Stimulated activated CD8-positive, alpha-beta memory T cell treated with anti-CD3 and anti-CD28 coated beads, Interleukin-15, amount 100 ng/mL, for 48 hours (primary cell): ENCODE measurements around the gene EFNA1.
"Not testable (repeated sequence)": the region's sequence is repeated elsewhere in the genome, so short reads cannot be mapped to it uniquely, and the experiment has no call there.

Experiments used
- DNase-seq, 2 donors: peaks; one replicate each; pipeline ENCODE4 v3.0.0-alpha.2; 2020; ENCODE audit warnings: low read depth in 2 of 2

The EFNA1 gene

DNA sequence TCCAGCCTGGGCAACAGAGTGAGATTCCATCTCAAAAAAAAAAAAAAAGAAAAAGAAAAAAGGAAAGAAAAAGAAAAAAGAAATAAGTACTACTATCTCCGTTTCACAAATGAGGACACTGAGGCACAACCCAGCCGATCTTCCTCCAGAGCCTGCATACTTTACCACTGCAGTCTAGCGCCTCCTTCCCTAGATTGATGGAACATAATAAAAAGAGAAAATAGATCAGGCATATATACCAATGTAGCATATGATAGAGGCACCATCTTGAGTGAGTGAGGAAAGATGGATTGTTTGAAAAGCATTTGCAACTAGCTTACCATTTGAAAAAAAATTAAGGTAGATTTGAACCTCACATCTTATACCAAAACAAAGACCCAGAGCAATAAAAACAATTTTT lies 17.8 kb downstream of the EFNA1 start:
- DNase-seq, result no peak

- DNase-seq, result not testable (repeated sequence)
Measured at GRCh38 chr1:155155996-155156643, 28.4 kb downstream of the EFNA1 start.

DNA sequence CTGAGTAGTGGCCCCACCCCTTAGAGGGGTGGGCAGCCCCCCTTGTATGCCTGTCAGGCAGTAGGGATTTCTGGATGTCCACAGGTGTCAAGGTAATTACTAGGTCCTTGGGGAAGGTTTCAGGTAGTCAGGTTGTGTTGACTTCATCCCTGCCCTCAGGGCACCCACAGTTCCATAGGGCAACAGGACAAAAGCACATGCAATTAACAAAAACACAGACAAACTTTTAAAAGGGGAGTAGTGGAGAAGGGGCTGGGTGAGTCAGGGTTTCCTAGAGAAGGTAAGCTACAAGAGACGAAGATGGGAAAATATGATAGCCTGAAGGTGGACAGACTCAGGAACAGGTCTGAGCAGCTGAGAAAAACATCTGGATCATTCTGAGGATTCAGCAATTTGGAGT lies 31.3 kb downstream of the EFNA1 start:
- DNase-seq, result no peak

DNA sequence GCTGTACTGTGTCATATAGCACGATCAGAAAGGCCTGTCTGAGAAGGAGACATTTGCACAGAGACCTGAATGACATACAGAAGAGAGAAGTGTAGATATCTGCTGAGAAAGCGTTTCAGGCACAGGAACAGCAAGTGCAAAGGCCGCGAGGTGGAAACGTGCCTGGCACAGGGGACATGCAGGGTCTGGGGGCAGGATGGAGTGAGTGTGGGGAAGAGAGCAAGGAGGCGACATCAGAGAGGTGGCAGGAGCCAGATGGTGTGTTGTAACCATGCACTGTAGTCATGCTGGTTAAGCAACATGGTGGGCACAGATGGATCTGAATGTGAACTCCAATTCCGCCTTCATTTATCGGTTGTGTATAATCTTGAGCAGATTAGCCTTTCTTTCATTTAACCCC lies 32.5 kb downstream of the EFNA1 start:
- DNase-seq, result no peak

GRCh38 chr1:155162631-155163030 lies 35.0 kb downstream of the EFNA1 start:
- DNase-seq, result not testable (repeated sequence)

GRCh38 chr1:155163785-155164184 lies 36.1 kb downstream of the EFNA1 start:
- DNase-seq, result not testable (repeated sequence)

DNA sequence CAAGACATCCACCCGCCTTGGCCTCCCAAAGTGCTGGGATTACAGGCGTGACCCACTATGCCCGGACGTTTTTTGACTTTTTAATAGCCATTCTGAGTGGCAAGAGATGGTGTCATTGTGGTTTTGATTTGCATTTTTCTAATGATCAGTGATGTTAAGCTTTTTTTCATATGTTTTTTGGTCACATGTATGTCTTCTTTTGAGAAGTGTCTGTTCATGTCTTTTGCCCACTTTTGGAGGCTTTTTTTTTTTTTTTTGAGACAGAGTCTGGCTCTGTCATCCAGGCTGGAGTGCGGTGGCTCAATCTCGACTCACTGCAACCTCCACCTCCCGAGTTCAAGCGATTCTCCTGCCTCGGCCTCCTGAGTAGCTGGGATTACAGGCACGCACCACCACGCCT lies 36.9 kb downstream of the EFNA1 start:
- DNase-seq, result not testable (repeated sequence)

DNA sequence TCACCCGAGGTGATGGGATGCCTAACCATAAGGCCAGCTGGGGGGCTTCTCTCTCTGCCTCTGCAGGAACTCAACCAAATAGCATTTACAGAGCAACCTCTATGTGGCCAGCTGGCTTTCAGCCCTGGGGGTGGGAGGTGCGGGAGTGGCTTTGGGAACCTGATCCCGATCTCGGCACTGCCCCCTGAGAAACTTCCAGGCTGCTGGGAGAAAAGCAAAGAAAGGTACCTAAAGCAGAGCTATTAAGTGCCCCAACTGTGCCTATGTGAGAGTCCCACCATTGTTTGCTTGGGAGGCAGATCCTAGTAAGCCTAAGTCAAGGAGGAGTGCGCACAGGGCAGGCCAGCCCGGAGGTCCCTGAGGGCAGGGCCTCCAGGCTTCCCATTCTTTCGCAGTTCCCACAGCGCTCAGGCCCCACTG lies 38.4 kb downstream of the EFNA1 start:
- DNase-seq, result no peak

- DNase-seq, result no peak
Measured at GRCh38 chr1:155166471-155167165, 38.9 kb downstream of the EFNA1 start.

DNA sequence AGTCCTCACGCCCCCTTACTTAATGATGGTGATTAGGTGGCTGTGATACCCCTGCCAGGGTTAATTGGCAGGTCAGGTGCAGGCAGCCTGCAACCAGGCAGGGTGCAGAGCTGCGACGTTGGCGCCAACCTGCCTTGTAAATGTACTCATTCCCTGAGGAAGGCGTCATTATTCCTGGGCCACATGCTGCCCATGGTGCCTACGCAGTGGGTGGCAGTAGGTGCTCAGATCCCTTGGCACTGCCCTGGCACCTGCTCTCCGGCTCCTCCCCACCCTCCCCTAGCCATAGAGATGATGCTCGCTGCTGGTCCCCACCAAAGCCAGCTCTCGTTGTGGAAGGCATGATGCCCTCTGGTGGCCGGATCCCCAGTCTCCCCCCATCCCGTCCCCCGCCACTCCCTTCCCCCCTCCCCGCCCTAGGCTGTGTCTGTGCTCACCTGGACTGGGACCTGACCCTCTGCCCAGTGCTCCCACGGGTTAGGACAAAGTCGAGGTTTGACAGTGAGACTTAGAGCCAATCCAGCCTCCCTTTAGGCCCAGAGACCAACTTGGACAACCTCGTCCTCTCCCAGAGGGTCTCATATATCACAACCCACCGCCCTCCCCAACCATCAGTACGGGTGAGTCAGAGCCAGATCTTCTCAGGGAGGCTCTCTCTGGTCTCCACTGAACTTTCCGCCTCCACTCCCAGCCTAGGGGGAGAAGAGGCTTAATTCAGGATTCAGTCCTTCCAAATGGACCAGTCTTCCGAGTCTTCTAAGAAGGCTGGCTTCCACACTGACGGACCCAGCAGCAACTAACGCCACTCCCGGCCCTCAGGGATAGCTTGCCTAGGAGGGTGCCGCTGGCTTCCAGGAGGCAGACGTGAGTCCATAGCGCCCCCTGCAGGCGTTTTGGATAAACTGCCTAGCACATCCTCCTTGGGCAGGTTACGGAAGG lies 39.8 kb downstream of the EFNA1 start:
- DNase-seq, result peak; percentile 62 to 75

GRCh38 chr1:155168105-155168445 lies 40.4 kb downstream of the EFNA1 start:
- DNase-seq, result not testable (repeated sequence)

DNA sequence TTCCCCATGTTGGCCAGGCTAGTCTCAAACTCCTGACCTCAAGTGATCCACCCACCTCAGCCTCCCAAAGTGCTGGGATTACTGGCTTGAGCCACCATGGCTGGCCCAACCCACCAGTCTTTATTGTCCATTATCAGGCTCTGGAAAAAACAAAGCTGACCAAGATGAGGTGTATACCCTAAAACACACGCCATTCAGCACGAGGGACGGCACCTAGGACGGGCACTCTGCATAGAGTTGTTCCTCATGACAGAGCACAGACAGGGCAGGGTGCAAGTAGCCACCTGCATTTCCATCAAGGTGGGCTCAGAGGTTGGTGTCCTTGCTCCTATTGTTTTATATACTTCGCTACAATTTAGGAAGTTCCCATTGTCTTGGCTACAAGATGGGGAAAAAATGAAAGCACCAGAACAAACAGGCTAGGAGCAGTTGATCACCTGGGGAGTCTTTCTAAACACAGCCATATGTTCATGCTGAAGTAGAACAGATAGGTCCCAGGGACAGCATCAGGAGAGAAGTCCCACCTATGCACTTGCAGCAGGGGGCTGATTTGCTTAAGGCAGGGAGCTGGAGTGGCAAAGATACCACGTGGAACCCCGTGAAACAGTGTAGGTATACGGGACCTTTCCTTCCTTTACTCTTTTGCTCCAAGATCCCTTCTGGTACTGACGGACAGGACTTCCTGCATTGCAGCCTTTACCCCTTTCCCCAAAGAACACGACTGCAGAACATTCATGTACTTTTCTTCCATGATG lies 41.0 kb downstream of the EFNA1 start:
- DNase-seq, result no peak

DNA sequence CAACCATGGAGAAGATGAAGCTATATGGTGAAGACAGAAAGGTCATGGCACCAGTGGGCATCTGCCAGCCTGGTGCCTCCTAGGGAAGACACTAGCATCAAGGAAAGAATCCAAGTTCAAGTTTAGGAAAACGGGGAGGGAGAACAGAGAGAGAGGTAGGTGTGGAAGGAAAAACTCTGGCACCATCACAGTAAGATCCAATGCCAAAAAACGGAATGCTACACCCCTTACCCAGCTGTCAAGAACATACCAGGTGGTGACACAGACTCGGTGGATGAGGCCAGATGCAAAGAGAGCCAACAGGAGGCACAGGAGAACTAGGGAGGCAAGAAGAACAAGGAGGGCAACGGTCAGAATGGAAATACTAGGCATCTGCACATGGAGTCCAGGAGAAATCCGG lies 41.9 kb downstream of the EFNA1 start:
- no peak for DNase-seq

DNA sequence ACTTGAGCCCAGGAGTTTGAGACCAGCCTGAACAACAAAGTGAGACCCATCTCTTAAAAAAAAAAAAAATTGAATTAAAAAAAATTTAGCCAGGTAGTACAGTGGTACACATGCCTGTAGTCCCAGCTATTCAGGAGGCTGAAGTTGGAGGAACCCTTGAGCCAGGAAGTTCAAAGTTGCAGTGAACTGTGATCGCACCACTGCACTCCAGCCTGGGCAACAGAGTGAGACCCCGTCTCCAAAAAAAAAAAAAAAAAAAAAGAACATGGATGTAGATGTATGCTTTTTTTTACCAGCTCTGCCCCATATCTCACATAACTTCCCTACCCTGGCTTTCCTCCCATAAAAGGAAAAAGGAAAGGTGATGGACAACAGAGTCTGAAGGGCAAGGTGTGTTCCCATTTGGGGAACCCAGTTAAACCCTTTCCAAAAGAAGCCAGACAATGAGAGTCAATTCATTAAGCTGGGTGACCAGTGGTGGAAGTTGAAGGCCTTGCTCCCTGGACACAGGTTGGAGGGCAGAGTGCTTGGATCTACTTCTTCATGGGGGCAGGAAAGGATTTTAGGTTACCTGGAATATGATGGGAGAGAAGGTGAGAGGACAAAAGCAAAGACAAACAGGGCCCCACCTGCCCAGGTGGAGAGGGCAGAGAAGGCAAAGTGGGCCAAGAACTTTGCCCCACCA lies 42.6 kb downstream of the EFNA1 start:
- no peak for DNase-seq

DNA sequence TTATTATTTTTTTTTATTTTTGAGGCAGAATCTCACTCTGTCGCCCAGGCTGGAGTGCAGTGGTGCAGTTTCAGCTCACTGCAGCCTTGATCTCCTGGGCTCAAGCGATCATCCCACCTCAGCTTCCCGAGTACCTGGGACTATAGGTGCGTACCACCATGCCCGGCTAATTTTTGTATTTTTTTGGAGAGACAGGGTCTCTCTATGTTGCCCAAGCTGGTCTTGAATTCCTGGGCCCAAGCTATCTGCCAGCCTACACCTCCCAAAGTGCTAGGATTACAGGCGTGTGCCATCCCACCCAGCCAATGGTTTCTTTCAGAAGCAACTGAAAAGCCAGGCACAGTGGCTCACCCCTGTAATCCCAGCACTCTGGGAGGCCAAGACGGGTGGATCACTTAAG lies 43.1 kb downstream of the EFNA1 start:
- DNase-seq, result no peak

- DNase-seq, result no peak
Measured at GRCh38 chr1:155171836-155172731, 44.4 kb downstream of the EFNA1 start.

GRCh38 chr1:155172732-155173477 lies 45.2 kb downstream of the EFNA1 start, which contains the start of gene KRTCAP2:
KRTCAP2 (minus strand) TSS chr1:155173304; CDS start chr1:155173224, 80 bp downstream.
- DNase-seq, result peak; percentile 92 to 93

DNA sequence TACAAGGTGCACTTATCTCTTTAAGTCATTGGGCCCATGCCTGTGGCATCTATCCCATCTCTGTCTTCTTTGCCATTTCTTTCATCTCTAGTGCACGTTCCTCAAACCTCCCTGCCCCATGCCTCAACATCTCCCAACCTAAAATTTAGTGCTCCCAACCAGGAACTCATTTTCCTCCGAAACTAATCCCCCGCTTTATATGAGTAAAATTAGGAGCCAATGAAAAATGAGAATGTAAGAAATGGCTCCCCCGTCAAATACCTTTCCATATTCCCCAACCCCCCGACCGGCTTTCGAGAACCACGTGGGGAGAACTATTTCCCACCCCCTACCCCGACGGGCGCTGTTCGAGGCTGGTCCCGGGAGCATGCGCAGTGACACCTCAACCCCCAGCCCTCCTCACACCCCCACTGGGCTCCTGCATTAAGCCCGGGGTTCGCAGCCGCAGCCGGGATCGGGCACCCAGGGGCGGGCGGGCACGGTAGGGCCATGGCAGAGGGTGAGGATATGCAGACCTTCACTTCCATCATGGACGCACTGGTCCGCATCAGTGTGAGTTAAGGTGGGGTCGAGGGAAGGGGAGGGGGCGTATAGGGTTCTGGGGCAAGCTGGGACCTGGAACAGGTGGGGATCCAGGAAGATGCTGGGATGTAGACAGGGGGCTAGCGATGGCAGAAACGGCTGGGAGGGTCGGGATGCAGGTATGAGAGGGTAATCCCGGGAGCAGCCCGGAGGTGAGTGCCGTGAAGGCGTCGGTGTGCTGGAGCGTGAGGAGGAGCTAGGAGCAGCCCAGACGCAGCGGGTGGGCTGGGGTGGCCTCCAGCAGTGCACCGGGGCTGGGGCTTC lies 46.0 kb downstream of the EFNA1 start, which contains the start of gene TRIM46:
TSS of gene TRIM46 (plus strand) at position 372 of the 846 bp plus-strand sequence. CDS start at position 490, 118 bp downstream.
- DNase-seq, result peak; percentile 58 to 62
